ENCODE measurements around the gene CD79B. TPM values are rescaled to one million over a fixed set of nuclear protein-coding genes. Genes with fewer than 3 reads are reported as not detected.

The CD79B gene
- total RNA-seq, 1 experiment from 2014 or later, result 0.59 TPM

DNA sequence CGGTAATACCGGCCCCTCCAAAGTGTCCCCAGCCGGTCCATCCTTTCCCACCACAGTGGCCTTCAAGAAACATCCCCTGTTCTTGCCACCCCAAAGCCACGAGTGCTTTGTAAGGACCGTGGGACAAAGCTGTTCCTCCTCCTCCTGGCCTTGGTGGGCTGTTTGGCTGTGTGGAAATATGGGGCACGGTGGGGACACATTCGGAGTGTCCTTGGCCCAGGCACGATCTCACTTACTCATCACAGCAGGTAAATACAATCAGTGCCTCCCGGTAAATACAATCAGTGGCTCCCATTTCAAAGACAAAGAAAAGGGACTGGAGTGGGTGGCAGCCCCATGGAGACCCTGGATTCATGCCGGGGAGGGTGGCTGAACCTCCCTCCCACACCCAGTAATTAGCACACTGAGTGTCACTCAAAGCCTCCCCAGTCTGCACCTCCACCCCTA is 30.2 kb upstream of the CD79B start:
- Histone ChIP-seq H3K9me2 (ENCODE audit: insufficient read depth) (no peaks in the 10 kb centered on the region), H3K36me3 (ENCODE audit: control insufficient read depth in 1 of 2, insufficient read depth in 2 of 2, low read length in 2 of 2) (no peaks in the 10 kb centered on the region), H3K27ac (ENCODE audit: low read depth, low read length) (peak overlapping the region; percentile 17; the same call in 1 of the 2 replicates), H3K9me3 (ENCODE audit: control insufficient read depth in 1 of 2, insufficient read depth in 1 of 2, low read depth in 1 of 2, low read length in 2 of 2) (no peaks in the 10 kb centered on the region), H4K20me1 (ENCODE audit: insufficient read depth) (no peaks in the 10 kb centered on the region), H2AFZ (ENCODE audit: low read depth, low read length, poor library complexity, severe bottlenecking) (no peak overlapping the region), H3K4me3 (replicated peaks in 1 of 2; ENCODE audit: low read depth in 1 of 2, low read length in 2 of 2) (no peak overlapping the region), H3K27me3 (ENCODE audit: insufficient read depth, low read length) (no peaks in the 10 kb centered on the region), H3K4me1 (ENCODE audit: control insufficient read depth in 1 of 2, insufficient read depth in 2 of 2, low read length in 2 of 2) (peaks cover 4 to 17% of the 10 kb centered on the region in 2 experiments; a peak in 3 of 4 replicates), H3K4me2 (ENCODE audit: low read length) (no peak overlapping the region; the same call in 1 of the 2 replicates), H3K9ac (ENCODE audit: low read length) (no peak overlapping the region), H3K79me2 (ENCODE audit: insufficient read depth, low read length) (no peaks in the 10 kb centered on the region)
- BruUV-seq (replicated peaks), result no TSS peak
- RAD21 ChIA-PET (ENCODE audit: low non-redundant PET in 1 of 2, low total read pairs in 2 of 2, uncharacterized antibody in 2 of 2, unreplicated experiment in 2 of 2), result interaction anchor here in 1 of 2 experiments (0.6 kb wide), 2 partner anchors 13 to 340 kb away, joined by 5 to 6 read pairs; partner anchors contain the start of gene MAP3K3
- ATAC-seq (no peak), DNase-seq (ENCODE audit: low read depth, low spot score) (no peak)
- intact Hi-C loops (cut with micrococcal nuclease), result no loop called here
- POLR2A ChIA-PET, result interaction anchor here (0.7 to 1.2 kb wide), 3 partner anchors 12 to 54 kb away, joined by 3 to 4 read pairs (median 4); no protein-coding TSS in a partner anchor
- TF ChIP-seq SRF (IDR thresholded peaks at IDR 0.05; ENCODE audit: low read depth), result no peak
- no peak for TF ChIP-seq YY1 (IDR thresholded peaks at IDR 0.05; ENCODE audit: extremely low read depth, insufficient replicate concordance, low read depth, low read length)
- TF ChIP-seq POLR2AphosphoS5 (IDR thresholded peaks at IDR 0.05; ENCODE audit: low read depth, low read length), result no peak
- TF ChIP-seq, protein P1, sequence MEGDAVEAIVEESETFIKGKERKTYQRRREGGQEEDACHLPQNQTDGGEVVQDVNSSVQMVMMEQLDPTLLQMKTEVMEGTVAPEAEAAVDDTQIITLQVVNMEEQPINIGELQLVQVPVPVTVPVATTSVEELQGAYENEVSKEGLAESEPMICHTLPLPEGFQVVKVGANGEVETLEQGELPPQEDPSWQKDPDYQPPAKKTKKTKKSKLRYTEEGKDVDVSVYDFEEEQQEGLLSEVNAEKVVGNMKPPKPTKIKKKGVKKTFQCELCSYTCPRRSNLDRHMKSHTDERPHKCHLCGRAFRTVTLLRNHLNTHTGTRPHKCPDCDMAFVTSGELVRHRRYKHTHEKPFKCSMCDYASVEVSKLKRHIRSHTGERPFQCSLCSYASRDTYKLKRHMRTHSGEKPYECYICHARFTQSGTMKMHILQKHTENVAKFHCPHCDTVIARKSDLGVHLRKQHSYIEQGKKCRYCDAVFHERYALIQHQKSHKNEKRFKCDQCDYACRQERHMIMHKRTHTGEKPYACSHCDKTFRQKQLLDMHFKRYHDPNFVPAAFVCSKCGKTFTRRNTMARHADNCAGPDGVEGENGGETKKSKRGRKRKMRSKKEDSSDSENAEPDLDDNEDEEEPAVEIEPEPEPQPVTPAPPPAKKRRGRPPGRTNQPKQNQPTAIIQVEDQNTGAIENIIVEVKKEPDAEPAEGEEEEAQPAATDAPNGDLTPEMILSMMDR (IDR thresholded peaks at IDR 0.05 in 2 of 3, conservative IDR thresholded peaks at IDR 0.05 in 1 of 3; ENCODE audit: borderline replicate concordance in 1 of 3, insufficient read depth in 1 of 3, low read depth in 2 of 3, low read length in 2 of 3), result no peak
- no peak for TF ChIP-seq RAD21 (IDR thresholded peaks at IDR 0.05; ENCODE audit: low read depth)
- no peak for TF ChIP-seq JUND (IDR thresholded peaks at IDR 0.05)
- TF ChIP-seq FOSL1 (IDR thresholded peaks at IDR 0.05; ENCODE audit: low read depth), result no peak
- TF ChIP-seq, protein P2, sequence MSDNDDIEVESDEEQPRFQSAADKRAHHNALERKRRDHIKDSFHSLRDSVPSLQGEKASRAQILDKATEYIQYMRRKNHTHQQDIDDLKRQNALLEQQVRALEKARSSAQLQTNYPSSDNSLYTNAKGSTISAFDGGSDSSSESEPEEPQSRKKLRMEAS (IDR thresholded peaks at IDR 0.05), result no peak
- CTCF ChIA-PET, result interaction anchor here (0.7 to 2.2 kb wide), 9 partner anchors 10 to 64 kb away, joined by 3 to 17 read pairs (median 6); no protein-coding TSS in a partner anchor

All from HCT116 (cell line).